GM18505 (cell line): ENCODE measurements around the gene USP49.

Experiments
- ATAC-seq: cut with Tn5 transposase; IDR thresholded peaks from one replicate; pipeline ENCODE4 v1.9.1; 2021; ENCODE audit not compliant: unreplicated experiment
- POLR2A ChIP-seq: IDR thresholded peaks from 4 replicates; pipeline ENCODE4 v1.6.1; 2011; ENCODE audit warnings: borderline replicate concordance; ENCODE audit not compliant: insufficient read depth, insufficient read length; ENCODE audit errors: extremely low read depth

The USP49 gene

GRCh38 chr6:41914869-41915530 lies 19.8 kb upstream of the USP49 start:
- no peak for ATAC-seq
- no peak for TF ChIP-seq POLR2A

GRCh38 chr6:41914343-41914742 lies 19.2 kb upstream of the USP49 start:
- no peak for TF ChIP-seq POLR2A
- no peak for ATAC-seq

- no peak for ATAC-seq
- no peak for TF ChIP-seq POLR2A
Measured at GRCh38 chr6:41909727-41910126, 14.6 kb upstream of the USP49 start.

GRCh38 chr6:41901882-41902519 lies 6.8 kb upstream of the USP49 start:
- TF ChIP-seq POLR2A: no peak
- ATAC-seq: no peak

- no peak for ATAC-seq
Measured at GRCh38 chr6:41900861-41901260, 5.7 kb upstream of the USP49 start.

GRCh38 chr6:41896281-41896680 lies 1.1 kb upstream of the USP49 start:
- no peak for ATAC-seq
- no peak for TF ChIP-seq POLR2A

More at GRCh38 chr6:41900861-41901260, 5.7 kb upstream of the USP49 start:
- TF ChIP-seq POLR2A: no peak

- no peak for TF ChIP-seq POLR2A
Measured at GRCh38 chr6:41894366-41895299, 542 bp downstream of the USP49 start.

GRCh38 chr6:41892921-41893564 lies 2.1 kb downstream of the USP49 start:
- no peak for ATAC-seq
- TF ChIP-seq POLR2A: no peak

More at GRCh38 chr6:41894366-41895299, 542 bp downstream of the USP49 start:
- peak; percentile 31 for ATAC-seq

- TF ChIP-seq POLR2A: no peak
- ATAC-seq: no peak
Measured at GRCh38 chr6:41887331-41887751, 7.8 kb downstream of the USP49 start.

GRCh38 chr6:41885930-41886329 lies 9.2 kb downstream of the USP49 start:
- no peak for TF ChIP-seq POLR2A

GRCh38 chr6:41884957-41885356 lies 10.2 kb downstream of the USP49 start:
- TF ChIP-seq POLR2A: no peak

More at GRCh38 chr6:41885930-41886329, 9.2 kb downstream of the USP49 start:
- ATAC-seq: no peak

GRCh38 chr6:41881506-41881905 lies 13.7 kb downstream of the USP49 start:
- TF ChIP-seq POLR2A: no peak

More at GRCh38 chr6:41884957-41885356, 10.2 kb downstream of the USP49 start:
- ATAC-seq: no peak

GRCh38 chr6:41878961-41879405 lies 16.2 kb downstream of the USP49 start:
- TF ChIP-seq POLR2A: no peak
- no peak for ATAC-seq

More at GRCh38 chr6:41881506-41881905, 13.7 kb downstream of the USP49 start:
- no peak for ATAC-seq
